NCI-H2171 (cell line): ENCODE data around the gene BLMH.

Experiments used
- DNase-seq: peaks from one replicate; lab custom pipeline; 2025; lab: John Stamatoyannopoulos, UW

BLMH gene

GRCh38 chr17:30304778-30305177 lies 13.0 kb upstream of the BLMH start:
- DNase-seq, result no peak

- DNase-seq, result no peak
Observed at GRCh38 chr17:30302241-30302640, 10.5 kb upstream of the BLMH start.

- DNase-seq, result no peak
Observed at GRCh38 chr17:30300818-30301217, 9.1 kb upstream of the BLMH start.

GRCh38 chr17:30299000-30299399 lies 7.3 kb upstream of the BLMH start:
- DNase-seq, result no peak

GRCh38 chr17:30297715-30298114 lies 6.0 kb upstream of the BLMH start:
- no peak for DNase-seq

- no peak for DNase-seq
Observed at GRCh38 chr17:30296499-30297080, 4.8 kb upstream of the BLMH start.

- DNase-seq, result peak; percentile 39
Observed at GRCh38 chr17:30292286-30292858, 628 bp upstream of the BLMH start.

GRCh38 chr17:30290696-30291542 lies 825 bp downstream of the BLMH start:
- peak; percentile 37 for DNase-seq

GRCh38 chr17:30290077-30290476 lies 1.7 kb downstream of the BLMH start:
- DNase-seq, result no peak

GRCh38 chr17:30279156-30279555 lies 12.6 kb downstream of the BLMH start:
- DNase-seq, result no peak

GRCh38 chr17:30278032-30278431 lies 13.7 kb downstream of the BLMH start:
- no peak for DNase-seq

- DNase-seq, result no peak
Observed at GRCh38 chr17:30275911-30276310, 15.8 kb downstream of the BLMH start.

- no peak for DNase-seq
Observed at GRCh38 chr17:30274887-30275286, 16.9 kb downstream of the BLMH start.

GRCh38 chr17:30273373-30273772 lies 18.4 kb downstream of the BLMH start:
- DNase-seq, result peak; percentile 27

- no peak for DNase-seq
Observed at GRCh38 chr17:30271102-30271501, 20.6 kb downstream of the BLMH start.

- DNase-seq, result no peak
Observed at GRCh38 chr17:30267625-30268024, 24.1 kb downstream of the BLMH start.

- DNase-seq, result no peak
Observed at GRCh38 chr17:30263552-30264333, 28.0 kb downstream of the BLMH start.

- no peak for DNase-seq
Observed at GRCh38 chr17:30256756-30257506, 34.8 kb downstream of the BLMH start.

GRCh38 chr17:30254150-30254549 lies 37.6 kb downstream of the BLMH start:
- DNase-seq, result no peak

GRCh38 chr17:30253312-30253711 lies 38.4 kb downstream of the BLMH start:
- DNase-seq, result no peak

- no peak for DNase-seq
Observed at GRCh38 chr17:30251931-30252330, 39.8 kb downstream of the BLMH start.

GRCh38 chr17:30249460-30249859 lies 42.3 kb downstream of the BLMH start:
- DNase-seq, result no peak
